HepG2 (cell line): Measurements from ENCODE around the gene SERPINB13. TPM values are rescaled to one million over a fixed set of nuclear protein-coding genes. Genes with fewer than 3 reads are reported as not detected.

ENCODE experiments used
- POGZ ChIP-seq: sonication (generic); formaldehyde crosslinking; IDR thresholded peaks from 2 replicates; pipeline ENCODE4 v1.4.0; 2020; ENCODE audit warnings: mild to moderate bottlenecking, missing genetic modification reagents
- RNF2 ChIP-seq: fragments of 450-650 bp; conservative IDR thresholded peaks from 2 replicates; pipeline ENCODE4 v1.6.1; 2016; ENCODE audit warnings: low read depth
- TOPORS ChIP-seq: sonication (generic); formaldehyde crosslinking; IDR thresholded peaks from 2 replicates; pipeline ENCODE4 v1.8.0; 2023; ENCODE audit warnings: mild to moderate bottlenecking, missing genetic modification reagents
- ZNF12 ChIP-seq: sonication (generic); formaldehyde crosslinking; IDR thresholded peaks from 2 replicates; pipeline ENCODE4 v1.5.0; 2020; ENCODE audit warnings: missing genetic modification reagents
- ZNF143 ChIP-seq: sonication (generic); formaldehyde crosslinking; IDR thresholded peaks from 2 replicates; pipeline ENCODE4 v1.4.0; 2020; ENCODE audit warnings: missing genetic modification reagents
- ZNF335 ChIP-seq: sonication (generic); formaldehyde crosslinking; IDR thresholded peaks from 2 replicates; pipeline ENCODE4 v1.4.0; 2020; ENCODE audit warnings: missing genetic modification reagents
- polyA plus RNA-seq, 8 experiments: library from polyadenylated mRNA; depleted of rRNA in 3 of 8; stranded (reverse) in 7 of 8; unstranded in 1 of 8; fragments of >200 nt; fragmentation: Illumina TruSeq in 4 of 8; extraction: Trizol in 4 of 8; gene quantifications; 2 replicates each; pipeline versions ENCODE4 v1.2.1 to v1.2.3, GENCODE V29; 2011 to 2016; ENCODE audit warnings: low read depth in 4 of 8, missing spikeins in 1 of 8, mixed read lengths in 1 of 8; ENCODE audit not compliant: insufficient read depth in 1 of 8
- total RNA-seq, 5 experiments: library from RNA; depleted of rRNA; stranded (reverse); fragments of >200 nt; fragmentation: Illumina TruSeq; extraction: Trizol; gene quantifications; 2 replicates each; pipeline ENCODE4 v1.2.3, GENCODE V29; 2016; ENCODE audit warnings: low read depth in 1 of 5
- TF ChIP-seq, protein P1 (sequence below): IDR thresholded peaks from 2 replicates; pipeline ENCODE4 v1.4.0; 2020; ENCODE audit warnings: mild to moderate bottlenecking, missing genetic modification reagents
- TF ChIP-seq, protein P2 (sequence below): sonication (generic); formaldehyde crosslinking; IDR thresholded peaks from 2 replicates; pipeline ENCODE4 v1.5.1; 2020; ENCODE audit warnings: mild to moderate bottlenecking, missing genetic modification reagents, borderline replicate concordance
- TF ChIP-seq, protein P3 (sequence below): sonication (generic); formaldehyde crosslinking; IDR thresholded peaks from 2 replicates; pipeline ENCODE4 v1.8.1; 2022; ENCODE audit warnings: mild to moderate bottlenecking, missing genetic modification reagents

SERPINB13 gene
- total and polyA plus RNA-seq, 2 of the 13 experiments (the other 11 are each of a cell fraction or from before 2014, with no cell fraction given): not detected

DNA sequence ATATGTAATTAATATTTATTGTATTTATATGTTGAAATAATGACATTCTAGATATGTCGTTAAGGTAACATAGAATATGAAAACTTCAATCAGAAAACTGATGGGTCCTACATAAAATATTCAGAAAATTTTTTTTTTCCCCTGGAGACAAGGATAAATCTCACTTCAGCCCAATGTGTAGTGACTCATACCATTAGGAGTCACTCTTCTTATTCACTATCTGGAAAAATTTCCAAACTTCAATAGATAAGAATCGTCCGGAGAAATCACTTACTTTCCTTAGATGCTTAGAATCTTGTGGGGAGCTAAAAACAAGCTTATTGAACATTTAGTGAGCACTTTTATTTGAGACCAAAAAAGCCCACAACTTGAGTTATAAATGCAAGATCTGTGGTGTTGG lies 4.6 kb downstream of the SERPINB13 start (continued):
- TF ChIP-seq, protein P1, sequence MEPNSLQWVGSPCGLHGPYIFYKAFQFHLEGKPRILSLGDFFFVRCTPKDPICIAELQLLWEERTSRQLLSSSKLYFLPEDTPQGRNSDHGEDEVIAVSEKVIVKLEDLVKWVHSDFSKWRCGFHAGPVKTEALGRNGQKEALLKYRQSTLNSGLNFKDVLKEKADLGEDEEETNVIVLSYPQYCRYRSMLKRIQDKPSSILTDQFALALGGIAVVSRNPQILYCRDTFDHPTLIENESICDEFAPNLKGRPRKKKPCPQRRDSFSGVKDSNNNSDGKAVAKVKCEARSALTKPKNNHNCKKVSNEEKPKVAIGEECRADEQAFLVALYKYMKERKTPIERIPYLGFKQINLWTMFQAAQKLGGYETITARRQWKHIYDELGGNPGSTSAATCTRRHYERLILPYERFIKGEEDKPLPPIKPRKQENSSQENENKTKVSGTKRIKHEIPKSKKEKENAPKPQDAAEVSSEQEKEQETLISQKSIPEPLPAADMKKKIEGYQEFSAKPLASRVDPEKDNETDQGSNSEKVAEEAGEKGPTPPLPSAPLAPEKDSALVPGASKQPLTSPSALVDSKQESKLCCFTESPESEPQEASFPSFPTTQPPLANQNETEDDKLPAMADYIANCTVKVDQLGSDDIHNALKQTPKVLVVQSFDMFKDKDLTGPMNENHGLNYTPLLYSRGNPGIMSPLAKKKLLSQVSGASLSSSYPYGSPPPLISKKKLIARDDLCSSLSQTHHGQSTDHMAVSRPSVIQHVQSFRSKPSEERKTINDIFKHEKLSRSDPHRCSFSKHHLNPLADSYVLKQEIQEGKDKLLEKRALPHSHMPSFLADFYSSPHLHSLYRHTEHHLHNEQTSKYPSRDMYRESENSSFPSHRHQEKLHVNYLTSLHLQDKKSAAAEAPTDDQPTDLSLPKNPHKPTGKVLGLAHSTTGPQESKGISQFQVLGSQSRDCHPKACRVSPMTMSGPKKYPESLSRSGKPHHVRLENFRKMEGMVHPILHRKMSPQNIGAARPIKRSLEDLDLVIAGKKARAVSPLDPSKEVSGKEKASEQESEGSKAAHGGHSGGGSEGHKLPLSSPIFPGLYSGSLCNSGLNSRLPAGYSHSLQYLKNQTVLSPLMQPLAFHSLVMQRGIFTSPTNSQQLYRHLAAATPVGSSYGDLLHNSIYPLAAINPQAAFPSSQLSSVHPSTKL: no peak
- TF ChIP-seq TOPORS (no peak), POGZ (CRISPR knock-in tag) (no peak), ZNF335 (CRISPR knock-in tag) (no peak), ZNF12 (CRISPR knock-in tag) (no peak), ZNF143 (CRISPR knock-in tag) (no peak), RNF2 (no peak)
- TF ChIP-seq, protein P2, sequence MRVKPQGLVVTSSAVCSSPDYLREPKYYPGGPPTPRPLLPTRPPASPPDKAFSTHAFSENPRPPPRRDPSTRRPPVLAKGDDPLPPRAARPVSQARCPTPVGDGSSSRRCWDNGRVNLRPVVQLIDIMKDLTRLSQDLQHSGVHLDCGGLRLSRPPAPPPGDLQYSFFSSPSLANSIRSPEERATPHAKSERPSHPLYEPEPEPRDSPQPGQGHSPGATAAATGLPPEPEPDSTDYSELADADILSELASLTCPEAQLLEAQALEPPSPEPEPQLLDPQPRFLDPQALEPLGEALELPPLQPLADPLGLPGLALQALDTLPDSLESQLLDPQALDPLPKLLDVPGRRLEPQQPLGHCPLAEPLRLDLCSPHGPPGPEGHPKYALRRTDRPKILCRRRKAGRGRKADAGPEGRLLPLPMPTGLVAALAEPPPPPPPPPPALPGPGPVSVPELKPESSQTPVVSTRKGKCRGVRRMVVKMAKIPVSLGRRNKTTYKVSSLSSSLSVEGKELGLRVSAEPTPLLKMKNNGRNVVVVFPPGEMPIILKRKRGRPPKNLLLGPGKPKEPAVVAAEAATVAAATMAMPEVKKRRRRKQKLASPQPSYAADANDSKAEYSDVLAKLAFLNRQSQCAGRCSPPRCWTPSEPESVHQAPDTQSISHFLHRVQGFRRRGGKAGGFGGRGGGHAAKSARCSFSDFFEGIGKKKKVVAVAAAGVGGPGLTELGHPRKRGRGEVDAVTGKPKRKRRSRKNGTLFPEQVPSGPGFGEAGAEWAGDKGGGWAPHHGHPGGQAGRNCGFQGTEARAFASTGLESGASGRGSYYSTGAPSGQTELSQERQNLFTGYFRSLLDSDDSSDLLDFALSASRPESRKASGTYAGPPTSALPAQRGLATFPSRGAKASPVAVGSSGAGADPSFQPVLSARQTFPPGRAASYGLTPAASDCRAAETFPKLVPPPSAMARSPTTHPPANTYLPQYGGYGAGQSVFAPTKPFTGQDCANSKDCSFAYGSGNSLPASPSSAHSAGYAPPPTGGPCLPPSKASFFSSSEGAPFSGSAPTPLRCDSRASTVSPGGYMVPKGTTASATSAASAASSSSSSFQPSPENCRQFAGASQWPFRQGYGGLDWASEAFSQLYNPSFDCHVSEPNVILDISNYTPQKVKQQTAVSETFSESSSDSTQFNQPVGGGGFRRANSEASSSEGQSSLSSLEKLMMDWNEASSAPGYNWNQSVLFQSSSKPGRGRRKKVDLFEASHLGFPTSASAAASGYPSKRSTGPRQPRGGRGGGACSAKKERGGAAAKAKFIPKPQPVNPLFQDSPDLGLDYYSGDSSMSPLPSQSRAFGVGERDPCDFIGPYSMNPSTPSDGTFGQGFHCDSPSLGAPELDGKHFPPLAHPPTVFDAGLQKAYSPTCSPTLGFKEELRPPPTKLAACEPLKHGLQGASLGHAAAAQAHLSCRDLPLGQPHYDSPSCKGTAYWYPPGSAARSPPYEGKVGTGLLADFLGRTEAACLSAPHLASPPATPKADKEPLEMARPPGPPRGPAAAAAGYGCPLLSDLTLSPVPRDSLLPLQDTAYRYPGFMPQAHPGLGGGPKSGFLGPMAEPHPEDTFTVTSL: no peak
- TF ChIP-seq, protein P3, sequence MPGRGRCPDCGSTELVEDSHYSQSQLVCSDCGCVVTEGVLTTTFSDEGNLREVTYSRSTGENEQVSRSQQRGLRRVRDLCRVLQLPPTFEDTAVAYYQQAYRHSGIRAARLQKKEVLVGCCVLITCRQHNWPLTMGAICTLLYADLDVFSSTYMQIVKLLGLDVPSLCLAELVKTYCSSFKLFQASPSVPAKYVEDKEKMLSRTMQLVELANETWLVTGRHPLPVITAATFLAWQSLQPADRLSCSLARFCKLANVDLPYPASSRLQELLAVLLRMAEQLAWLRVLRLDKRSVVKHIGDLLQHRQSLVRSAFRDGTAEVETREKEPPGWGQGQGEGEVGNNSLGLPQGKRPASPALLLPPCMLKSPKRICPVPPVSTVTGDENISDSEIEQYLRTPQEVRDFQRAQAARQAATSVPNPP (CRISPR knock-in tag): no peak
- TF ChIP-seq, all 625 proteins: peak for 0
